ENCODE data around the gene MED15. TPM values are rescaled to one million over a fixed set of nuclear protein-coding genes. Genes with fewer than 3 reads are reported as not detected.
"Not testable (repeated sequence)": the region's sequence is repeated elsewhere in the genome, so short reads cannot be mapped to it uniquely, and the experiment has no call there.

MED15 gene
- total RNA-seq, 1 donor from 2014 or later, result 83.6 TPM

DNA sequence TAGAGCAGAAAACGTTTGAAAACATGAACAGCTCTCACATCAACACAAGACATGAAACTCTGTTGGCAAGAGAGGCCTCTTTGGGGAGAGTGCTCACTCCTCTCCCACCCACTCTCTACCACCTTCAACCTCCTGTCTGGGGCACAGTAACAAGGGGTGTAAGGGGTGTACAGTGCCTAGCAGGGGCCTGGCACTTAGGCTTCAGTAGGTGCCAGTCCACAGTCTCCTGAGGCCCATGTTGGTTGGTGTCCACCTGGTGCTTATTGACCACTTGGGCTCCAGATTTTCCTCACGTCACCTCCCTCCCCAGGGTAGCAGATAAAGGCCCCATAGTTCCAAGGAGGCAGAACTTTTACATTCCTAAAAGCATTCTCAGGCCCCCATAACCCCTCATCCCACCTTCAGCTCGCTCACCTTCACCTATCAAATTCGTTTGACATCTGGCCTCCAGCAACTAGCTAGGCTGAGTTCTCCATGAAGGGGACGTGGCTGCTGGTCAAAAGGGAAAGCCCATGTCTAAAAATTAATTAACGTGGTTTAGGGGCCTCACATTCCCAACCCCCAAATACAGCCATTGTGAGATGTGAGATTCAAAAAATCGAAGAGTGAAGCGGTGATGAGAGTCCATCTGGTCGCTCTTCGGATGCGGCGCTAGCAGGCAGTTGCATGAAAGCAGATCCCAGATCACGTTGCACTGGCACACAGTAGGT lies 712 bp upstream of the MED15 start:
- Mint-ChIP-seq H3K36me3 (ENCODE audit: unreplicated experiment) (no peaks in the 10 kb centered on the region), H3K27ac (ENCODE audit: unreplicated experiment) (peak overlapping the region; percentile 96), H3K4me1 (ENCODE audit: low read depth, unreplicated experiment) (peaks cover 18% of the 10 kb centered on the region), H3K9me3 (ENCODE audit: unreplicated experiment) (peaks cover 4% of the 10 kb centered on the region), H3K4me3 (ENCODE audit: unreplicated experiment) (peak overlapping the region; percentile 93), H3K27me3 (ENCODE audit: unreplicated experiment) (peaks cover 3% of the 10 kb centered on the region)
- TF ChIP-seq, protein P1, sequence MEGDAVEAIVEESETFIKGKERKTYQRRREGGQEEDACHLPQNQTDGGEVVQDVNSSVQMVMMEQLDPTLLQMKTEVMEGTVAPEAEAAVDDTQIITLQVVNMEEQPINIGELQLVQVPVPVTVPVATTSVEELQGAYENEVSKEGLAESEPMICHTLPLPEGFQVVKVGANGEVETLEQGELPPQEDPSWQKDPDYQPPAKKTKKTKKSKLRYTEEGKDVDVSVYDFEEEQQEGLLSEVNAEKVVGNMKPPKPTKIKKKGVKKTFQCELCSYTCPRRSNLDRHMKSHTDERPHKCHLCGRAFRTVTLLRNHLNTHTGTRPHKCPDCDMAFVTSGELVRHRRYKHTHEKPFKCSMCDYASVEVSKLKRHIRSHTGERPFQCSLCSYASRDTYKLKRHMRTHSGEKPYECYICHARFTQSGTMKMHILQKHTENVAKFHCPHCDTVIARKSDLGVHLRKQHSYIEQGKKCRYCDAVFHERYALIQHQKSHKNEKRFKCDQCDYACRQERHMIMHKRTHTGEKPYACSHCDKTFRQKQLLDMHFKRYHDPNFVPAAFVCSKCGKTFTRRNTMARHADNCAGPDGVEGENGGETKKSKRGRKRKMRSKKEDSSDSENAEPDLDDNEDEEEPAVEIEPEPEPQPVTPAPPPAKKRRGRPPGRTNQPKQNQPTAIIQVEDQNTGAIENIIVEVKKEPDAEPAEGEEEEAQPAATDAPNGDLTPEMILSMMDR (IDR thresholded peaks at IDR 0.05; ENCODE audit: partially characterized antibody, unreplicated experiment), result no peak
- DNase-seq, result no peak

DNA sequence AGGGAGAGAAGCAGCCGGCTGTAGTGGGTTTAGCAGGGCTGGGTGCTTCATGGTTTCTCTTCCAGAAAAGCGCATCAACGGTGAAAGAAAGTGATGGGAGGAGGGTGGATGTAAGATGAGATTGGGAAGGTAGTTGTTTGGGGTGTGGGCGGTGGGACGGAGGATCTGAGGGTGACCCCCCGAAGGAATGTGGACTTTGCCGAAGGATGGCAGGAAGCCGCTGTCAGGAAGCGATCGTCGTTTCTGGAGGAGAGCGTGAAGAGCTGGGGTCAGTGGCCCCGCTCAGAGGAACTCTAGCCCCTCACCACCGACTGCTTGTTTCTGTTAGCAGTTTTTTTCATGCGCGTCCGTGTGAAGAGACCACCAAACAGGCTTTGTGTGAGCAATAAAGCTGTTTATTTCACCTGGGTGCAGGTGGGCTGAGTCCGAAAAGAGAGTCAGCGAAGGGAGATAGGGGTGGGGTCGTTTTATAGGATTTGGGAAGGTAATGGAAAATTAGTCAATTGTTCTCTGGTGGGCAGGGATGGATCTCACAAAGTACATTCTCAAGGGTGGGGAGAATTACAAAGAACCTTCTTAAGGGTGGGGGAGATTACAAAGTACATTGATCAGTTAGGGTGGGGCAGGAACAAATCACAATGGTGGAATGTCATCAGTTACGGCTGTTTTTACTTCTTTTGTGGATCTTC lies 801 bp downstream of the MED15 start:
- H3K36me3 Mint-ChIP-seq (ENCODE audit: unreplicated experiment); H3K9me3 Mint-ChIP-seq (ENCODE audit: unreplicated experiment); H3K27me3 Mint-ChIP-seq (ENCODE audit: unreplicated experiment): not testable (repeated sequence)
- H3K27ac Mint-ChIP-seq (ENCODE audit: unreplicated experiment), result peak overlapping the region; percentile 96
- H3K4me1 Mint-ChIP-seq (ENCODE audit: low read depth, unreplicated experiment), result peaks cover 19% of the 10 kb centered on the region
- DNase-seq, result peak; percentile 20
- H3K4me3 Mint-ChIP-seq (ENCODE audit: unreplicated experiment), result peak overlapping the region; percentile 93

DNA sequence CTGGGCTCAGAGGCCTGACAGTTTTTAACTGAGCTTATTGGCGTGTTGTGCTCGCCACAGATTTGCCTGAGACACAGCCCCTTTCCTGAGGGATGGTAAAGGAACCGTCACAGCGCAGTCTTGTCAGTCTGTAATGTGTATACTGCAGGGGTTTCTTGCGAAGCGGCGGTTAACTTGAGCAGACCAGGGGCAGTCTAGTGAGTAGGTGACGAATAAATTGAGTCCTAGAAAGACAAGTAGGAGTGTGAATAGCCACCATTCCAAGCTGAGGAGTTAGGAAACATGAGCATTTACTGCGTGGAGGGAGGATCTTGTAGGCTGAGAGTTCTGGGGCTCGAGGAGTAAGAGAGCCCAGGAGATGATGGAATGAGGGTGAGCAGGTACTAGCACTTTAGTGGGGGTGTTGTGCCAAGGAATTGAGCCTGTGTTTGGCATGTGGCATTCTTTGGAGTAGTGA lies 1.4 kb downstream of the MED15 start:
- no peak for DNase-seq
- no peaks in the 10 kb centered on the region for H3K36me3 Mint-ChIP-seq (ENCODE audit: unreplicated experiment)
- peak overlapping the region; percentile 93 for H3K4me3 Mint-ChIP-seq (ENCODE audit: unreplicated experiment)
- TF ChIP-seq, protein P1 (IDR thresholded peaks at IDR 0.05; ENCODE audit: partially characterized antibody, unreplicated experiment), result no peak
- peaks cover 19% of the 10 kb centered on the region for H3K4me1 Mint-ChIP-seq (ENCODE audit: low read depth, unreplicated experiment)
- H3K9me3 Mint-ChIP-seq (ENCODE audit: unreplicated experiment), result peaks cover 4% of the 10 kb centered on the region
- peaks cover 4% of the 10 kb centered on the region for H3K27me3 Mint-ChIP-seq (ENCODE audit: unreplicated experiment)
- peak overlapping the region; percentile 96 for H3K27ac Mint-ChIP-seq (ENCODE audit: unreplicated experiment)

DNA sequence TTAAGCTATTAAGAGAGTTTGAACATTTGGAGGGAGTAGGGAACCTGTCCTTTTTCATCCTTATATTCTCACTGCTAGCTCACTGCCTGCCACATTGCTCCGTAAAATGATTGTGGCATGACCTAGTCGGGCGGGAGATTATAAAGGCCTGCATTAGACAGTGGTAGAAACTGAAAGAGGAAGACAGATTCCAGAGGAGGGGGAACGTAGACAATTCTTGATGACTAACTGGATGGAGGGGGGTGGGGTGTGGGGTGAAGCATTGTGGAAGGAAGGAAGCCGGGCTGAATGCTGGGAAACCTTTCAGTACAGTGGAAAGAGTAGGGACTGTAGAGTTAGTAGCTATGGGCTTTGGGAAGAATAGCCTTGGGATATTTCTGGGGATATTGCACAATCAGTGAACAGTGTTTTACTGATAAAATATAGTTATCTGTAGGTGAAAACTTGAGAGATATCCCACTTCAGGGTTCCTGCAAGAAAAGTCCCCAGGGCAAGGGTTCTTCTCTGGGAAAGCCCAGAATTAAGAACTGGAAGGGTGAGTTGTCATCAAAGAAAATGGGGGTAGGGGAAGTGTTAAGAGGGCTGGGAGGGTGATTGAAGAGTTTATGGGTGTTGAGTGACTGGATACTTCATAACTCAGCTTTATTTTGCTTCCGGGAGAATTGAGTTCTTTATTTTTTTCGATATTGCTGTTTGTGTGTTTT lies 2.1 kb downstream of the MED15 start:
- peak overlapping the region; percentile 96 for H3K27ac Mint-ChIP-seq (ENCODE audit: unreplicated experiment)
- H3K4me1 Mint-ChIP-seq (ENCODE audit: low read depth, unreplicated experiment), result peaks cover 21% of the 10 kb centered on the region
- peaks cover 3% of the 10 kb centered on the region for H3K27me3 Mint-ChIP-seq (ENCODE audit: unreplicated experiment)
- peak overlapping the region; percentile 93 for H3K4me3 Mint-ChIP-seq (ENCODE audit: unreplicated experiment)
- DNase-seq, result no peak
- H3K9me3 Mint-ChIP-seq (ENCODE audit: unreplicated experiment), result peaks cover 4% of the 10 kb centered on the region
- TF ChIP-seq, protein P1 (IDR thresholded peaks at IDR 0.05; ENCODE audit: partially characterized antibody, unreplicated experiment), result no peak
- H3K36me3 Mint-ChIP-seq (ENCODE audit: unreplicated experiment), result no peaks in the 10 kb centered on the region

DNA sequence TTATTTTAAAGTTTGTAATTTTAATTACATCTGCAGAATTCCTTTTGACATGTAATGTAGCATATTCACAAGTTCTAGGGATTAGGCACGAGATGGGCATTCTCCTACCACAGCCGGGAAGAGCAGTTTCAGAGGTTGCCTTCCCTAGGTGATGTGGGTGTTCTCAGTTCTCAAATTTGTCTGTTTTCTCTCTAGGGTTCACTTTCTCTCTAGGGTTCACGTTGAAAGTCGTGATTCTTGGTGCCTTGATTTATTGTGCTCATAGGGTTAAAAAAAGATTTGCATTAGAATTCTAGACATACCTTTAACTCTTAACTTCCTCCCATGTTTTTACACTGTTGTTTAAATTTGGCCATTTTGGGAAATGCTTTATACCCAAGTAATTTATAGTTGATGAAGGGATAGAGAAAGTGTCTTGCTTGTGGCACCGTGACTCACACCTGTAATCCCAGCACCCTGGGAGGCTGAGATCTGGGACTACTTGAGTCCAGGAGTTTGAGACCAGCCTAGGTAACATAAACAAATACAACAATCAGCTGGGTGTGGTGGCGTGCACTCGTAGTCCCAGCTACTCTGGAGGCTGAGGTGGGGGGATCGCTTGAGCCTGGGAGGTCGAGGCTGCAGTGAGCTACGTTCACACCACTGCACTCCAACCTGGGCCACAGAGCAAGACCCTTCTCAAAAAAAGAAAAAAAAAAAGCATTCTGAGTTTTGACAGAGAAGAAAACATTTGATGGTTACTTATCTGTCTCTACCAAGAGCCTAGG lies 3.6 kb downstream of the MED15 start:
- Mint-ChIP-seq H3K36me3 (ENCODE audit: unreplicated experiment) (no peaks in the 10 kb centered on the region), H3K9me3 (ENCODE audit: unreplicated experiment) (peaks cover 4% of the 10 kb centered on the region), H3K27me3 (ENCODE audit: unreplicated experiment) (peaks cover 3% of the 10 kb centered on the region)

More for the DNA sequence above, 3.6 kb downstream of the MED15 start:
- Mint-ChIP-seq H3K4me1 (ENCODE audit: low read depth, unreplicated experiment) (peaks cover 21% of the 10 kb centered on the region), H3K27ac (ENCODE audit: unreplicated experiment) (no peak overlapping the region), H3K4me3 (ENCODE audit: unreplicated experiment) (no peak overlapping the region)
- DNase-seq, result no peak
- TF ChIP-seq, protein P1 (IDR thresholded peaks at IDR 0.05; ENCODE audit: partially characterized antibody, unreplicated experiment), result no peak
